Sigmoid colon (tissue), 4 donors: ENCODE results near the gene CADM2.

Source experiments
- EP300 ChIP-seq, 4 donors: sonication (generic); formaldehyde crosslinking; IDR thresholded peaks; one replicate each; pipeline ENCODE4 v1.6.1; 2017; ENCODE audit warnings: antibody characterized with exemption in 4 of 4
- POLR2A ChIP-seq, 2 donors: fragments of 450-650 bp; IDR thresholded peaks; one replicate each; pipeline ENCODE4 v1.6.1; 2016; ENCODE audit warnings: antibody characterized with exemption in 2 of 2, mild to moderate bottlenecking in 2 of 2, moderate library complexity in 2 of 2
- TF ChIP-seq, protein P1 (sequence below), 4 experiments: fragments of 450-650 bp in 3 of 4; fragments of 200-600 bp in 1 of 4; IDR thresholded peaks; one replicate each; pipeline ENCODE4 v1.5.1; 2016 to 2019; ENCODE audit warnings: antibody characterized with exemption in 4 of 4, mild to moderate bottlenecking in 3 of 4, moderate library complexity in 2 of 4

DNA sequence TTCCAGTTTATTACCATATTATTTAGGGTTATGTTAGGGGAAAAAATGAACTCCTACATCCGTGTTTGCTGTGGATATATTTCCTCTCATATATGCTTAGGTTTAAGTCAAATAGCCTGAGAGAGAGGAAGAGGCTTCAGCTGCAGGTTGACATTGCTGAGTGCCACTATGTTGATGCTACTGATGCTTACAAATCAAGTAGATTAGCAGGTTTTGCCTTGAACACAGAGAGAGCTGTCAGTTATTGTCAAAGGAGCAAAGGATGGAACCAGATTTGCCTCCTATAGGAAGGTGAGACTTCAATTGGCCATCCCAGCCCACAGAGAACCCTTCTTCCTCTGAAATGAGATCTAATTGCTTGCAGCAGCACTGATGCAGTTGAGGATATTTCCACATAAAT is 339.2 kb downstream of the CADM2 start:
- TF ChIP-seq, protein P1, sequence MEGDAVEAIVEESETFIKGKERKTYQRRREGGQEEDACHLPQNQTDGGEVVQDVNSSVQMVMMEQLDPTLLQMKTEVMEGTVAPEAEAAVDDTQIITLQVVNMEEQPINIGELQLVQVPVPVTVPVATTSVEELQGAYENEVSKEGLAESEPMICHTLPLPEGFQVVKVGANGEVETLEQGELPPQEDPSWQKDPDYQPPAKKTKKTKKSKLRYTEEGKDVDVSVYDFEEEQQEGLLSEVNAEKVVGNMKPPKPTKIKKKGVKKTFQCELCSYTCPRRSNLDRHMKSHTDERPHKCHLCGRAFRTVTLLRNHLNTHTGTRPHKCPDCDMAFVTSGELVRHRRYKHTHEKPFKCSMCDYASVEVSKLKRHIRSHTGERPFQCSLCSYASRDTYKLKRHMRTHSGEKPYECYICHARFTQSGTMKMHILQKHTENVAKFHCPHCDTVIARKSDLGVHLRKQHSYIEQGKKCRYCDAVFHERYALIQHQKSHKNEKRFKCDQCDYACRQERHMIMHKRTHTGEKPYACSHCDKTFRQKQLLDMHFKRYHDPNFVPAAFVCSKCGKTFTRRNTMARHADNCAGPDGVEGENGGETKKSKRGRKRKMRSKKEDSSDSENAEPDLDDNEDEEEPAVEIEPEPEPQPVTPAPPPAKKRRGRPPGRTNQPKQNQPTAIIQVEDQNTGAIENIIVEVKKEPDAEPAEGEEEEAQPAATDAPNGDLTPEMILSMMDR (IDR thresholded peaks at IDR 0.05): no peak
- TF ChIP-seq POLR2A (IDR thresholded peaks at IDR 0.05) (no peak), EP300 (IDR thresholded peaks at IDR 0.05) (no peak)
